Spleen (tissue), 7 donors: Measurements from ENCODE around the gene YTHDF2.

Experiments used
- CTCF ChIP-seq, 11 experiments: fragments of 200-600 bp in 7 of 11; fragments of 450-650 bp in 4 of 11; sonication (generic) in 4 of 11; IDR thresholded peaks in 8 of 11; conservative IDR thresholded peaks in 3 of 11; 1 replicate in 7 of 11; 2 replicates in 4 of 11; pipeline versions ENCODE4 v1.4.0 to v1.8.0; 2016 to 2021; ENCODE audit warnings: antibody characterized with exemption in 11 of 11, inconsistent platforms in 4 of 11, mild to moderate bottlenecking in 1 of 11
- POLR2A ChIP-seq, 3 donors: fragments of 450-650 bp; IDR thresholded peaks; one replicate each; pipeline ENCODE4 v1.5.1; 2017; ENCODE audit warnings: antibody characterized with exemption in 3 of 3, mild to moderate bottlenecking in 1 of 3
- donor health status: DM: no; HTN: no; CAD: no; lungs with moderate emphysema.
- donor health status: DM: no; HTN: no; CAD: no.
- donor health status: DM: no; HTN: no; CAD: no.

GRCh38 chr1:28773105-28773504 is 36.4 kb downstream of the YTHDF2 start:
- no peak for TF ChIP-seq POLR2A (IDR thresholded peaks at IDR 0.05)
- TF ChIP-seq CTCF (IDR thresholded peaks at IDR 0.05 in 8 of 11, conservative IDR thresholded peaks at IDR 0.05 in 3 of 11), result no peak
